RWPE2 (cell line): ENCODE data around the gene RWDD1.
"Not testable (repeated sequence)": the region's sequence is repeated elsewhere in the genome, so short reads cannot be mapped to it uniquely, and the experiment has no call there.

Experiments used
- ATAC-seq: fragments of 200-7000 bp; cut with Tn5 transposase; 3 replicates; pipeline ENCODE4 v1.9.1; 2021; ENCODE audit warnings: low read depth
- DNase-seq: peaks from one replicate; pipeline ENCODE4 v3.0.0-alpha.2; 2020; ENCODE audit warnings: low spot score
- H3K27ac ChIP-seq: fragments of 450-650 bp; 2 replicates; pipeline ENCODE4 v1.5.1; 2017; ENCODE audit warnings: mild to moderate bottlenecking; ENCODE audit not compliant: poor library complexity, severe bottlenecking
- H3K27me3 ChIP-seq: fragments of 250-450 bp; sonication (Bioruptor Pico); 2 replicates; pipeline ENCODE4 v1.5.1; 2021; ENCODE audit warnings: mild to moderate bottlenecking, moderate library complexity; ENCODE audit not compliant: insufficient read depth, poor library complexity, severe bottlenecking
- H3K36me3 ChIP-seq: fragments of 250-450 bp; sonication (Bioruptor Pico); 2 replicates; pipeline ENCODE4 v1.5.1; 2020; ENCODE audit warnings: low read depth, mild to moderate bottlenecking, moderate library complexity
- H3K4me1 ChIP-seq: fragments of 250-450 bp; sonication (Bioruptor Pico); 2 replicates; pipeline ENCODE4 v1.5.1; 2021; ENCODE audit warnings: mild to moderate bottlenecking, moderate library complexity; ENCODE audit not compliant: insufficient read depth, poor library complexity, severe bottlenecking
- H3K4me3 ChIP-seq: fragments of 250-450 bp; sonication (Bioruptor Pico); 2 replicates; pipeline ENCODE4 v1.5.1; 2021; ENCODE audit warnings: mild to moderate bottlenecking, moderate library complexity; ENCODE audit not compliant: severe bottlenecking
- H3K9me3 ChIP-seq: fragments of 250-450 bp; sonication (Bioruptor Pico); 2 replicates; pipeline ENCODE4 v1.5.1; 2021; ENCODE audit warnings: mild to moderate bottlenecking, moderate library complexity; ENCODE audit not compliant: severe bottlenecking
- CTCF ChIP-seq: fragments of 450-650 bp; IDR thresholded peaks from one replicate; pipeline ENCODE4 v1.5.1; 2017; ENCODE audit warnings: mild to moderate bottlenecking, moderate library complexity; ENCODE audit not compliant: poor library complexity, severe bottlenecking

RWDD1 gene

GRCh38 chr6:116595247-116595646, 23.9 kb downstream of the RWDD1 start:
- no peak for ATAC-seq
- H3K36me3 ChIP-seq = peaks cover 48% of the 10 kb centered on the region

GRCh38 chr6:116596815-116597214, 25.5 kb downstream of the RWDD1 start:
- DNase-seq = no peak

More at GRCh38 chr6:116595247-116595646, 23.9 kb downstream of the RWDD1 start:
- Histone ChIP-seq H3K27ac (no peak overlapping the region), H3K4me1 (no peaks in the 10 kb centered on the region), H3K27me3 (no peaks in the 10 kb centered on the region), H3K9me3 (no peaks in the 10 kb centered on the region), H3K4me3 (no peak overlapping the region)
- no peak for TF ChIP-seq CTCF
- no peak for DNase-seq

GRCh38 chr6:116603916-116604315, 32.6 kb downstream of the RWDD1 start:
- not testable (repeated sequence) for ATAC-seq, DNase-seq, H3K9me3 ChIP-seq, H3K4me3 ChIP-seq, H3K27me3 ChIP-seq, H3K27ac ChIP-seq, H3K4me1 ChIP-seq, H3K36me3 ChIP-seq

More at GRCh38 chr6:116596815-116597214, 25.5 kb downstream of the RWDD1 start:
- Histone ChIP-seq H3K4me3 (no peak overlapping the region), H3K27ac (no peak overlapping the region), H3K36me3 (peaks cover 32% of the 10 kb centered on the region), H3K9me3 (no peaks in the 10 kb centered on the region), H3K4me1 (no peaks in the 10 kb centered on the region), H3K27me3 (no peaks in the 10 kb centered on the region)
- no peak for ATAC-seq
- no peak for TF ChIP-seq CTCF

- not testable (repeated sequence) for H3K27ac ChIP-seq, ATAC-seq, H3K36me3 ChIP-seq, H3K9me3 ChIP-seq, H3K4me3 ChIP-seq, H3K27me3 ChIP-seq, H3K4me1 ChIP-seq, DNase-seq
These were observed 33.6 kb downstream of the RWDD1 start for GRCh38 chr6:116604868-116605267.

- TF ChIP-seq CTCF = no peak
- no peaks in the 10 kb centered on the region for H3K36me3 ChIP-seq
- no peak for ATAC-seq
- H3K9me3 ChIP-seq = no peaks in the 10 kb centered on the region
- no peaks in the 10 kb centered on the region for H3K27me3 ChIP-seq
- no peak overlapping the region for H3K27ac ChIP-seq
- no peaks in the 10 kb centered on the region for H3K4me1 ChIP-seq
- DNase-seq = no peak
- no peak overlapping the region for H3K4me3 ChIP-seq
These were observed 34.6 kb downstream of the RWDD1 start for GRCh38 chr6:116605935-116606334.

GRCh38 chr6:116611056-116611455, 39.8 kb downstream of the RWDD1 start:
- H3K4me1 ChIP-seq = peaks cover 4% of the 10 kb centered on the region
- no peak overlapping the region for H3K27ac ChIP-seq
- H3K9me3 ChIP-seq = no peaks in the 10 kb centered on the region
- ATAC-seq (no peak), DNase-seq (no peak)
- H3K36me3 ChIP-seq = no peaks in the 10 kb centered on the region
- H3K4me3 ChIP-seq = no peak overlapping the region
- no peaks in the 10 kb centered on the region for H3K27me3 ChIP-seq
- TF ChIP-seq CTCF = no peak
